HG03520 (cell line): ENCODE measurements around the gene HPCA.
"Not testable (repeated sequence)": the region's sequence is repeated elsewhere in the genome, so short reads cannot be mapped to it uniquely, and the experiment has no call there.

Source experiments
- ATAC-seq: cut with Tn5 transposase; IDR thresholded peaks from one replicate; pipeline ENCODE4 v1.9.1; 2021; ENCODE audit warnings: mild to moderate bottlenecking, moderate library complexity; ENCODE audit not compliant: unreplicated experiment

The HPCA gene

DNA sequence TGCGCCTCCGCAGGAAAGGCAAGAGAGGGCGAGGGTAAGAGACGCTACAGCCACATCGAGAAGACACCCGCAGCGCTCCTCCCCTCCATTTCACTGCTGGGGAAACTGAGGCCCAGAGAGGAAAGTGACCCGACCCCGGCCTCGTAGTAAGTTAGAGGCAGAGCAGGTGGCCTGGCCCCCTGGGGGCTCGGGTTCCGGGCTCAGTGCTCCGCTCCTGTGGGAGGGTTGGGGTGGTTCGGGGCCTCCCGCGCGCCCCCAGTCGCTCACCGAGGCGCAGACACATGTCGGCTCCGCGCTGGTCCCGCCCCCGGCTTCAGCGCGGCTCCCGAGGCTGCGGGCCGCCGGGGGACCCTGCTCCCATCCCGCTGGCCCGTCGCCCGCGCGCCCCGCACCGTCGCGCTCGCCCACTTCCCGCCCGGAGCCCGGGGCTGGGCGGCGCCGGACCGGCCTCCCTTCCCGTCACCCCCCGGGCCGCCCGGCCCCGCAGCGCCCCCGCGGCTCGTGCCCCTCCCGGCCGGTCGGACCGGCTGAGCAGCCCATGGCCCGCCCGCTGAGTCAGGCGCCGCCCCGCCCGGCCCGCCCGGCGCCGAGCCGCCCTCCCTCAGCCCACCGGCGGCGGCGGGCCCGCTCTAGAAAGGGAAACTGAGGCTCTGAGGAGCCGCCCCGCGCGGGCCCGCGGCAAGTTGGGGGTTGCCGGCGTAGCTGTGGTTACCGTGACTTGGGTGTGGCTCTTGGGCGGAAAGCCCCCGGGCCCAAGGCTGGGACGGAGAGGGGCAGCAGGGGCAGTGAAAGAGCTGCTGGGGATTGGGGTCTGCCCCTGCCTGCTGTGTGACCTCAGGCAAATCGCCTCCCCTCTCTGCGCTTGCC is 14.9 kb downstream of the HPCA start, which contains the start of gene TMEM54:
TSS of gene TMEM54 (minus strand) at position 434 of the 867 bp plus-strand sequence. CDS start at position 283, 151 bp downstream.
- ATAC-seq = no peak

DNA sequence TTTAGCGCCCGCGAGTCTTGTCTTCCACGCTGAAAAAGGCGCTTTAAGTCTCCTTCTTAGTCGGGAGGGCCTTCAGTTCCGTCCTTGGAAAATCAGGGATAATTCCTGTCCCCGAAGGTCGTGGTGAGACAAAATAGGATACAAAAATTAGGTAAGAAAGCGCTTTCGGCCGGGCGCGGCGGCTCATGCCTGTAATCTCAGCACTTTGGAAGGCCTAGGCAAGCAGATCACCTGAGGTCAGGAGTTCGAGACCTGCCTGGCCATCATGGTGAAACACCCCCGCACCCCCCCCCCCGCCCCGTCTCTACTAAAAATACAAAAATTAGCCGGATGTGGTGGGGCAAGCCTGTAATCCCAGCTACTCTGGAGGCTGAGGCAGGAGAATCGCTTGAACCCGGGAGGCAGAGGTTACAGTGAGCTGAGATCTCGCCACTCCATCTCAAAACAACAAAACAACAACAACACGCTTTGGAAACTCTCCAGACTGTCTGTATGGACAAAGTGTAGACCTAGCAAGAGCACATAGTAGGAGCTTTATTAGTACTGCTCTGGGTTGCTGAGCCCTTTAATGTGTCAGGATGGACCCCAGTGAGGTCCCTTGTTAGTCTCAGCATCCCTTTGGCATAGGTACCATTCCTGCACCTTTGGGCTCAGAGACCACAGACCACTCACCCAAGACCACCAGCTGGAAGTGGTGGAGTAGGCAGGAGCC is 15.7 kb downstream of the HPCA start:
- ATAC-seq = no peak

DNA sequence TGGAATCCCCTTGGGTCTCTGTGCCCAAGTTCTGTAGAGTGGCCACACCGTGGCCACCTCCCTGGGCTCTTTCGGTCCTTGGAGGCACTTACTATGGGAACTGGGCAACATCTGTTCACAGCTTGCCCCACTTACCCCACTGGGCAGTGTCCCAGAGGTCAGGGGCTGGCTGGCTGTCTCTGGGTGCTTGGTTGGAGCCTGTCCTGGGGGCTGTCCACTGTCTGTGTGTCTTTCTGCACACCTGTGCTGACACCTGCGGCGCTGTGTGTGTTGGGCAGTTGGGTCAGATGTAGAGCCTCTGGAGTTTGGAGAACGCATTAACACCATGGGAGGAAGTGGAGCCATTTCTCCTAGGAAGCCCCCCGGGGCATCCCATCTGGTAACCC is 16.2 kb downstream of the HPCA start:
- no peak for ATAC-seq

GRCh38 chr1:32903991-32904785 is 17.9 kb downstream of the HPCA start:
- no peak for ATAC-seq

DNA sequence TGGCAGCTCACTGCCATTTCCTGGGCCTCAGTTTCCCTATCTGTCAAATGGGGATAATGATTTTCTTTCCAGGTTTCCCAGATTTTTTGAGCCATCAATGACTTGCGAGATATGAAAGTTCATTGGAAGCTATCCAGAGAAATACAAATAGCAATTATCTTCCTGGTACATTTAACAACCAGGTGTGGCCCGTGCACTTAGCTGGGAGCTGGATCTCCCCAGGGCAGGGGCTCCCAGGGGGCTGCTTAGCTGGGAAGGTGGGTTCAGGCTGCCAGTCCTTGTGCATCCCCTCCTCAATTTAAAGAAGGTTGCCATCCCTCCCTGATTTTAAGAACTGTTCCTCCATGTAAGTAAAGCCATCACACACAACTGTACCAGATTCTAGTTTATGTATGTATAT is 18.5 kb downstream of the HPCA start:
- ATAC-seq = no peak

GRCh38 chr1:32905588-32905987 is 19.3 kb downstream of the HPCA start:
- not testable (repeated sequence) for ATAC-seq

DNA sequence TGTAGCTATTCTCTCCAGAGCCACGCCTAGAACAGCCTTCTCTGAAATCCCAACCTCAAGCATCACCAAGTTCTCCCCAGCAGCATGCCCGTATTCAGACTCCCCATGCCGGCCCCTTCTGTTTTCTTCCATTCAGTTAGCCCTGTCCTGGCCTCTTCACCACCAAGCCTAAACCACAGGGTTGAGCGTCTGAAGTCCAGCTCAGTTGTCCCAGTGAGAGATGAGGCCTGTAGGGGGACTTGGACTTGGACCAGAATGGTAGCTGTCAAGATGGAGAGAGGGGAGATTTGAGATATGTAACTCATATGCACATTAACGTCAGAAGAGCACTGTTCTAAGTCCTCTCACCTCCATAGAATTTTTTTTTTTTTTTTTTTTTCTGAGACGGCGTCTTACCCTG is 20.4 kb downstream of the HPCA start:
- no peak for ATAC-seq

DNA sequence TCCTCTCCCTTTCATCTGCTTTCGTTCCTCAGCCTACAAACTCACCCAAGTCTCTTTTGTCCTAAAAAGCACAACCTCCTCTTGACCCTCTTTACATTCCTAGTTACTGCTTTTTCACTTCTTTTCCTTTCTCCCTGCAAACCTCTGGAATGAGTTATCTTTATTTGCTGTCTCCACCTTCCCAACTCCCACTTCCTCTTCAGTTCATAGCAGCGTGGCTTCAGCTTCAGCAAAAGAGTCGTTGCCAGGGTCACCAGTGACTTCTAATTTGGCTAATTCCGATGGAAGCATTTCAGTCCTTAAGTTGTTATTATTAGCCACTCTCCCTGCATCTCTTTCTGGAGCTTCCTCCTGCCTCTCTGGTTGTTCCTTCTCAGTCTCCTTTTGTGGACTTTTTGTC is 21.1 kb downstream of the HPCA start:
- no peak for ATAC-seq

- no peak for ATAC-seq
Observed at GRCh38 chr1:32910319-32910718, 24.0 kb downstream of the HPCA start.

GRCh38 chr1:32915766-32916706 is 29.7 kb downstream of the HPCA start:
- no peak for ATAC-seq

- no peak for ATAC-seq
Observed at GRCh38 chr1:32917521-32917920, 31.2 kb downstream of the HPCA start.

DNA sequence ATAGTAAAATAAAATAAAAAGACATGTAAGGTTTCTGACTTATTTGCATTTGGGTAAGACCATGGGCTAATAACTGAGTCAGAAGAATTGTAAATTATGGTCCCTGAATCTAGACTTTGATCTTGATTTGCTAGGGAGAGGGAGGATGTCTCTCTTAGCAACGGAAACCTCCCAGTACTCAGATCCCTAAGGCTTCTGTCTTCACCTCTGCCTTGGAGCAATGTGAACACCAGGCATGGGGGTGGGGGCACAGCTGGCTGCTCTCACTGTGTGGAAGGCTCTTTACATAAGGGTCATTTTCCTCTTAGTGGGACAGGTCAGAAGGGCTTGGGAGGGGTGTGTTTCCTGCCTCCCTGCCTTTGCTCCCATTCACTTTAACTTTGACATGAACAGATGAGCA is 31.9 kb downstream of the HPCA start:
- no peak for ATAC-seq

- ATAC-seq = no peak
Observed at GRCh38 chr1:32919811-32920733, 33.8 kb downstream of the HPCA start.

GRCh38 chr1:32920833-32921232 is 34.5 kb downstream of the HPCA start:
- no peak for ATAC-seq

- ATAC-seq = no peak
Observed at GRCh38 chr1:32924881-32925344, 38.6 kb downstream of the HPCA start.

GRCh38 chr1:32925403-32926162 is 39.3 kb downstream of the HPCA start:
- no peak for ATAC-seq

- ATAC-seq = no peak
Observed at GRCh38 chr1:32926562-32926961, 40.3 kb downstream of the HPCA start.

- ATAC-seq = no peak
Observed at GRCh38 chr1:32927441-32927840, 41.1 kb downstream of the HPCA start.
